DOHH2 (cell line): ENCODE measurements around the gene CYSLTR2.

Source experiments
- H3F3A ChIP-seq: fragments of 200-600 bp; sonication (generic), shearing (Covaris generic); 2 replicates; pipeline ENCODE4 v1.6.0; 2016; ENCODE audit warnings: antibody characterized with exemption, mild to moderate bottlenecking; ENCODE audit not compliant: control insufficient read depth, insufficient read depth
- H3K27ac ChIP-seq: fragments of 200-600 bp; sonication (generic); 2 replicates; pipeline ENCODE4 v1.5.1; 2014; ENCODE audit warnings: low read depth, mild to moderate bottlenecking, low read length, moderate library complexity
- H3K27me3 ChIP-seq: fragments of 200-600 bp; sonication (generic); 2 replicates; pipeline ENCODE4 v1.6.1; 2014; ENCODE audit warnings: mild to moderate bottlenecking, low read length, mixed read lengths; ENCODE audit not compliant: control insufficient read depth
- H3K36me3 ChIP-seq: fragments of 200-600 bp; sonication (generic); 2 replicates; pipeline ENCODE4 v1.6.1; 2014; ENCODE audit warnings: mild to moderate bottlenecking, low read length, moderate library complexity, mixed read lengths; ENCODE audit not compliant: control insufficient read depth
- H3K4me1 ChIP-seq: fragments of 200-600 bp; sonication (generic); 2 replicates; pipeline ENCODE4 v1.6.1; 2014; ENCODE audit warnings: mild to moderate bottlenecking, low read length, mixed read lengths; ENCODE audit not compliant: control insufficient read depth
- H3K4me2 ChIP-seq: fragments of 200-600 bp; sonication (generic); 2 replicates; pipeline ENCODE4 v1.6.0; 2014; ENCODE audit warnings: mild to moderate bottlenecking, low read length, moderate library complexity
- H3K4me3 ChIP-seq: fragments of 200-600 bp; sonication (generic); 2 replicates; pipeline ENCODE4 v1.5.1; 2014; ENCODE audit warnings: mild to moderate bottlenecking, low read length, mixed read lengths
- H3K79me2 ChIP-seq: fragments of 200-600 bp; sonication (generic); 2 replicates; pipeline ENCODE4 v1.6.1; 2014; ENCODE audit warnings: mild to moderate bottlenecking, low read length, mixed read lengths; ENCODE audit not compliant: control insufficient read depth
- H3K9me2 ChIP-seq: fragments of 200-600 bp; sonication (generic); replicated peaks from 2 replicates; pipeline ENCODE4 v1.6.1; 2014; ENCODE audit warnings: mild to moderate bottlenecking, low read length, mixed read lengths; ENCODE audit not compliant: control insufficient read depth
- H3K9me3 ChIP-seq: fragments of 200-600 bp; sonication (generic); 2 replicates; pipeline ENCODE4 v1.6.1; 2014; ENCODE audit warnings: antibody characterized with exemption, low read length, mixed read lengths; ENCODE audit not compliant: control insufficient read depth, insufficient read depth
- H4K20me1 ChIP-seq: fragments of 200-600 bp; sonication (generic); 2 replicates; pipeline ENCODE4 v1.6.0; 2014; ENCODE audit warnings: low read depth, mild to moderate bottlenecking, antibody characterized with exemption, low read length, moderate library complexity; ENCODE audit not compliant: control insufficient read depth, insufficient read depth
- CTCF ChIP-seq: fragments of 200-600 bp; sonication (generic); IDR thresholded peaks from one replicate; pipeline ENCODE4 v1.5.1; 2014; ENCODE audit warnings: antibody characterized with exemption, mild to moderate bottlenecking, low read depth, low read length; ENCODE audit not compliant: poor library complexity, severe bottlenecking
- EZH2phosphoT487 ChIP-seq: fragments of 200-600 bp; sonication (generic); IDR thresholded peaks from 2 replicates; pipeline ENCODE4 v1.6.1; 2017; ENCODE audit warnings: borderline replicate concordance, mild to moderate bottlenecking, antibody characterized with exemption, low read length, moderate library complexity, mixed read lengths

The CYSLTR2 gene

GRCh38 chr13:48749699-48750473 lies 96.2 kb downstream of the CYSLTR2 start:
- Histone ChIP-seq H3K4me2 (no peak overlapping the region), H3K4me1 (no peaks in the 10 kb centered on the region), H3K9me2 (no peaks in the 10 kb centered on the region), H3K36me3 (no peaks in the 10 kb centered on the region), H4K20me1 (no peaks in the 10 kb centered on the region), H3K9me3 (no peaks in the 10 kb centered on the region), H3K27ac (no peak overlapping the region), H3F3A (no peaks in the 10 kb centered on the region), H3K79me2 (no peaks in the 10 kb centered on the region), H3K4me3 (no peak overlapping the region), H3K27me3 (peaks cover 4% of the 10 kb centered on the region)
- TF ChIP-seq CTCF (no peak), EZH2phosphoT487 (no peak)

GRCh38 chr13:48750588-48751383 lies 97.1 kb downstream of the CYSLTR2 start:
- Histone ChIP-seq H3K4me2 (no peak overlapping the region), H3K4me1 (no peaks in the 10 kb centered on the region), H3K36me3 (no peaks in the 10 kb centered on the region), H3K4me3 (no peak overlapping the region), H3K79me2 (no peaks in the 10 kb centered on the region), H3K27ac (no peak overlapping the region), H3F3A (no peaks in the 10 kb centered on the region), H3K9me2 (no peaks in the 10 kb centered on the region), H3K9me3 (no peaks in the 10 kb centered on the region), H4K20me1 (no peaks in the 10 kb centered on the region), H3K27me3 (peaks cover 4% of the 10 kb centered on the region)
- TF ChIP-seq EZH2phosphoT487 (no peak), CTCF (no peak)

DNA sequence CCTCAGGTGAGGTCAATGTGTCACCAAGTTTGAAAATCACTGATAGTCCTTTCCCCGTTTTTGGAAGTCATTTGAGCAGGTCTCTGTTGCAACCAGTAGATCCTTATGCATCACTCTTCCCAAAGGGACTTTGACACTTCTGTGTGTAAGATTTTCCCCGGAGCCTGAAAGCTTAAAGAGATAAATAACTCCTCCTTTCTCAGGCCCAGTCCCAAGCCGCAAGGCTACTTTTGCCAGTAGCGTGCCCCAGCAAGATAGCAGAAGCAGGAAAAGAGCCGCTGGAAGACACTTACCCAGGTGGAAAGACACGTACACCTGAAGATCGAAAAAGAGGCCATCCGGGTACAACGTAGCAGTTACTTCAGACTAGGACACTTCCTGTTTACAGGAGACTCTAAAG lies 106.9 kb downstream of the CYSLTR2 start:
- no peaks in the 10 kb centered on the region for H3F3A ChIP-seq
- H3K4me3 ChIP-seq: no peak overlapping the region

More for the DNA sequence above, 106.9 kb downstream of the CYSLTR2 start:
- H3K27ac ChIP-seq: no peak overlapping the region
- no peaks in the 10 kb centered on the region; the same call in 1 of the 2 replicates for H3K27me3 ChIP-seq
- no peaks in the 10 kb centered on the region for H3K36me3 ChIP-seq
- TF ChIP-seq CTCF (no peak), EZH2phosphoT487 (no peak)
- H3K79me2 ChIP-seq: no peaks in the 10 kb centered on the region
- H3K9me2 ChIP-seq: no peaks in the 10 kb centered on the region
- no peaks in the 10 kb centered on the region for H3K4me1 ChIP-seq
- peaks cover 5% of the 10 kb centered on the region; the same call in 1 of the 2 replicates for H3K9me3 ChIP-seq
- H4K20me1 ChIP-seq: no peaks in the 10 kb centered on the region
- H3K4me2 ChIP-seq: no peak overlapping the region
